ENCODE results near the gene DENND1A.

- TF ChIP-seq POLR2A (IDR thresholded peaks at IDR 0.05) (no peak), CTCF (IDR thresholded peaks at IDR 0.05) (no peak)
These were observed 330.1 kb downstream of the DENND1A start for GRCh38 chr9:123599781-123600180.
